MV-4-11 (cell line): ENCODE results near the gene SHISA7.
"Not testable (repeated sequence)": the region's sequence is repeated elsewhere in the genome, so short reads cannot be mapped to it uniquely, and the experiment has no call there.

Source experiments
- DNase-seq: peaks from one replicate; lab custom pipeline; 2025; lab: John Stamatoyannopoulos, UW

SHISA7 gene

GRCh38 chr19:55418185-55418584 lies 24.9 kb downstream of the SHISA7 start:
- DNase-seq, result peak; percentile 72

DNA sequence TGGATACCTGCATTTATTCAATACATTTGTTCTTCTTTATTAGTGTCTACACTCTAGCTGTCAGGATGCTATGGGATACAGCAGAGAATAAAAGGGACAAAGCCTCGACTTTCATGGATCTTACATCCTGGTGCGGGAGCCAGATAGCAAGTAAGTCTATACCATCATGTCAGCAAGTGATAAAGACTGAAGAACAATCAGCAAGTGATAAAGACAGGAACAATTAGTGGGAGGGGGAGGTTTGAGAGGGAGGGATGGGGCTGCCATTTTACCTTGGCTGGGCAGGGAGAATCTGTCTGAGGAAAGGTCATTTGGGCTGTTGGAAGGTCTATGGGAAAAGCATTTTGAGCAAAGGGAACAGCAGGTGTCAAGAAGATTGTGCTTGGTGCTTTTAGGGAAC lies 32.9 kb downstream of the SHISA7 start:
- no peak for DNase-seq

- DNase-seq, result not testable (repeated sequence)
Observed at GRCh38 chr19:55409179-55409578, 33.9 kb downstream of the SHISA7 start.

DNA sequence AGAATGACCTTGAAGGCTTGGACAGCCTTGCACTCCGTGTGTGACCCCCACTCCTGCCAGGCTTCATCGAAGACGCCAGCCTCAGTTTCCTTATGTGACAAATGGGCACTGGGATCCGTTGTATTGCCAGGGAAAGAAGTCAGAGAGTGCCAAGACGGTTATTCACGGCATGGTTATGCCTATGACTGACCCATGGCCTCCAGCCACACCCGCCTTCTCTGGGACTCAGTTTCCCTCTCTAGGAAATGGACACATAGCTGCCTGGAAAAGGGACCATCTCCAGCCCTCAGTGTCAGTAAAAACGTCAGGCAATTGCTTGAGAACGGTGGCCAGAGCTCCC lies 34.6 kb downstream of the SHISA7 start:
- DNase-seq, result no peak

DNA sequence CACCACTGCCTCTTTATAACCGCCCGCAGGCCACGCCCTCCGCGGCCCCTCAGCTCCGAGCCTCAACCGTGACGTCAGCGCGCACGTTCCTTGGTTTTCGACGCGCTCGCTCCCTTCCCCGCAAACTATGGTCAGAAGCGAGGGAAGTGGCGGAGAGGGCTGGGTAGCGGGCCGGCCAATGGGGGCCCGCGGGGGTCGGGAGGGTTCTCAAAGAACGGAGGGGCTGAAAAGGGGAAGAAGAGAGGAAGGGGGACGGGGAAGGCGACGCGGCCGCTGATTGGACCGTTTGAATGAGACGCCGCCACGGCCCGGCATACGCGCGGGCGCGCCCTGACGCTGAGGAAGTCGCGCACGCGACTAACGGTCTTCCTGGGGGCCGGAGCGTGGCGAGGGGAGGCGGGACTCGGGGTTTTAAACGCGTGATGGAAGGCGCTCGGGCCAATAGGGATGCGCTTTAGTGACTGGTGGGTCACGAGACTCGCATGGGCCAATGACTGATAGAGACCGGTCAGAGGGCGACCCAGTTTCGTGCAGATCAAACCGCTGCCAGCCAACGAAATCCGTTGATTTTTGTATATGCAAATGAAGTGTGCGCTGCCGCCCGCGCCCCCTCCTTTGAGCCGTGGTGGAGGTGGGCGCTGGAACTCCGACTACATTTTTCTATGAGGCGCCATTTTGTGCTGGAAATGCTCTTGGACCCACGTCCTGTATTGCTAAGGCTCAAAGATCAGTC lies 35.1 kb downstream of the SHISA7 start:
- peak; percentile 100 for DNase-seq

- DNase-seq, result not testable (repeated sequence)
Observed at GRCh38 chr19:55407550-55407799, 35.6 kb downstream of the SHISA7 start, which contains the start of gene UBE2S. TSS of gene UBE2S (minus strand) at chr19:55407788. CDS start at chr19:55407589, 199 bp downstream.

DNA sequence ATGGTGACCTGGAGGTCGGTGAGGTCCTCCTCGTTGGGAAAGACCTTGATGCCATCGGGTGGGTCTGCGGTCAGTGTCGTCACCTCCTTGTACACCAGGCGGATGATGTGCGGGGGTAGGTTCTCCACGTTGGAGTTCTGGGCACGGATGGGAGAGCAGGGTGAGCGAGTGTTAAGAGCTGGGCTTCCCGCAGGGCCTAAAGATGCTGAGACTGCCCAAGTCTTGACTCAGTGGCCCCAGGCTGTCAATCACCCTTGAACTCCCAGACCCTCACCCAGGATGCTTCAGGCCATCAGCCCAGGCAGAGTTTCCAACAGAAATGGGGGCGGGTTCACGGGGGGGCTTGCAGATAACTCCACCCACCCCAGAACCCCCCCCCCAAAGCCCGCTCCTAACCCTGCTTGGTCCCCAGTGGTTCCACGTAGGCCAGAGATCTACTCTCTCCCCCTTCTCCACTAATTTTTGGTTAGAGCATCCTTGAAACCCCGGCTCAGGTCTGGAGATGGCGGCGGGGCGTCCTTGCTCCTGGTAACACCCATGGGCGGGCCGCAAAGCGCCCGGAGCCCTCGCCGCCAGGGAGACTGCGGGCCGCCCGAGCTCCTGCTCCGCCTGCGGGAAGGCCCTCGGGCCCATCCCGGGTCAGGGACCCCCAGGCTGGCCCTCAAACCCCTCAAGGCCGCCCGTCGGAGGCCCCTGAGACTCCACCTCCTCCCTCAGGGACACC lies 36.1 kb downstream of the SHISA7 start:
- peak; percentile 43 for DNase-seq

- DNase-seq, result no peak
Observed at GRCh38 chr19:55406091-55406825, 36.8 kb downstream of the SHISA7 start.

DNA sequence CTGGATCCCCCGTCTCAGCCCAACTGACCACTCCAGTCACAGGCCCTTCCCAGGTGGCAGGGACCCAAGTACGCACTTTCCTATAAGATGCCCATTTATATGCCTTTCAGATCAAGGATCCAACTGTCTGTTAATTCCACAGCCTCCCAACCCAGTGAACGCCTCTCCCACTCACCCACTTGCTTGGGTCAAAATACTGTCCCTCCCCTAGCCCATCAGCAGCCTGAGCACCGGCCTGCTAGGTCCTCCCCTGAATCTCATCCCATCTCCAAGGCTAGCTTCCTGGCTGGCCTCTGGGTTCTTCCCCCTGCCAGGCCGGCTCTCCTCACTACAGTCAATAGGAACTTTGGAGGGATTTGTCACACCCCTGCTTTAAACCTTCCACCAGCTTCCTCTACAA lies 37.5 kb downstream of the SHISA7 start:
- DNase-seq, result no peak

GRCh38 chr19:55402509-55402908 lies 40.6 kb downstream of the SHISA7 start:
- no peak for DNase-seq

DNA sequence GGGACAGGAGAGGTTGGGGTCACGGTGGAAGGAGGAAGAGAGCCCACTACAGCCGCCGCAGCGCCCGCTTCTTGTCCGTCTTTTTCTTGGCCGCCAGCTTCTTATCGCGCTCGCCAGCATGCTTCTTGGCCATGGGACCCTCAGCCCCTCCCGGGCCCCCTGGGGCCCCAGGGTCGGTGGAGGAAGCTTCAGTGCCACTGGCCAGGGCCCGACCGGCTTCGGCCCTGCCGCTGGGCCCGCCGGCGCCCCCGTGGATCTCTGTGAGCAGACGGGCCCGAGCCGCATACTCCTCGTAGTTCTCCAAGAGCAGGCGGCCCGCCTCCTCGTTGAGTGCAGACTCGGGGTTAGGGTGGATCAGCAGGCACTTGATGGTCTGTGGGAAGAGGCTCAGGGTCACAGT lies 41.7 kb downstream of the SHISA7 start:
- DNase-seq, result not testable (repeated sequence)

- DNase-seq, result no peak
Observed at GRCh38 chr19:55400281-55401087, 42.6 kb downstream of the SHISA7 start.

DNA sequence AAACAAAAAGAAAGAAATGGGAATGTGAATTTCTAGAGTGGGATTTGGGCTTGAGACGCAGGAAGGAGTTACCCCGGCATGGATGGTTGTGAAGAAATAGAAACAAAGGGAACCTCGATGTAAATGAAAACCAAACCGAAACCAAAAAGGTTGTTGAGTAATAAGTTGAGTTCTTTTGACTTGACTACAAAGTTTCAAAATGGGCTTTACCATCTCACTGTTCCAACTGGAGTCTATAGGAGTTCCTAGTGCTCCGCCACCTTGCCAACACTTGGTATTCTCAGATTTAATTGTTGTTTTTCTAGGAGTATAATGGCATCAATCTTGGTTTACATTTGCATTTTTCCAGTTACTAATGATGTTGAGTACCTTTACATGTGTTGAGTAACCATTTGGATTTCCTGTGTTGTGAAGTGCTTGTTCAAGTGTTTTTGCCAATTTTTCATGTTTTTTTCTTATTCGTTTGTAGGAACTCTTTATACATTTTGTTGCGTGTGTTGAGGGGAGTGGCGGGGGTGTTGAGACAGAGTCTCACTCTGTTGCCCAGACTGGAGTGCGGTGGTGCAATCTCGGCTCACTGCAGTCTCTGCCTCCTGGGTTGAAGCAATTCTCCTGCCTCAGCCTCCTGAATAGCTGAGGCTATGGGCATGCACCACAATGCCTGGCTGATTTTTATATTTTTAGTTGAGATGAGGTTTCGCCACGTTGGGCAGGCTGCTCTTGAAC lies 44.7 kb downstream of the SHISA7 start:
- peak; percentile 84 for DNase-seq

DNA sequence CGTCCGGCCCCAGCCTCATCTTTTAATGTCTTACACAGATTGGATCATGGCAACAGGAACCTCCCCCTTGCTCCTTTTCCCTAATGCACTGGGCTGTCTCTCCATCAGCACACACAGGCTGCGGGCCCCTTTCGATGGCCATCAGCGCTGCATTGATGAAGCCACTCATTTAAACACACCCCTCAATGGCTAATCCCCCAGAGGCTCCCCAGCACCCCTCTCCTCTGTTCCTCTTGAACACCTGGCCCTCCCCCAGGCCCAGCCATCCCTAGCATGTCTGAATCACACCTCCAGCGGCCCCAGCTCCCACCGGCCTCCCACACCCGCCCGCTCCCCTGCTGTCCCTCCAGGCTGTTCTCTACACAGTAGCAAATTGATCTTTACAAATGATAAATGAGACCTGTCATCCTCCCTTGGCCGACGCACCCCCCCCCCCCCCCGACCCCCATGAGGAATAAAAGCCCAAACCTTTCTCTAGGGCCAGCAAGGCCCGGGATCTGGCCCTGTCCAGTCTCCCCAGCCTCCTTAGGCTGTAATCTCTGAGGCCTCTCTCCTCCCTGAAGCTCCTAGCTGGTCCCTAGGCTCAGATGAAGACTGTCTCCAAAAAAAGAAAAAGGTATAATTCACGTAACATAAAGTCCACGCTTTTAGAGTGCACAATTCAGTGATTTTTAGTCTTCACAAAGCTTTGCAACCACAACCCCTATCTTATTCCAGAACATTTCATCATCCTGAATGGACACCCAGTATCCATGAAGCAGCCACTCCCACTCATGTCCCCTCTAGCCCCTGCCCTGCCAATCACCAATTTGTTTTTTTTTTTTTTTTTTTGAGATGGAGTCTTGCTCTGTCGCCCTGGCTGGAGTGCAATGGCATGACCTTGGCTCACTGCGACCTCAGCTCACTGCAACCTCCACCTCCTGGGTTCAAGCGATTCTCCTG lies 50.0 kb downstream of the SHISA7 start:
- DNase-seq, result no peak

GRCh38 chr19:55391702-55392615 lies 51.1 kb downstream of the SHISA7 start:
- no peak for DNase-seq

DNA sequence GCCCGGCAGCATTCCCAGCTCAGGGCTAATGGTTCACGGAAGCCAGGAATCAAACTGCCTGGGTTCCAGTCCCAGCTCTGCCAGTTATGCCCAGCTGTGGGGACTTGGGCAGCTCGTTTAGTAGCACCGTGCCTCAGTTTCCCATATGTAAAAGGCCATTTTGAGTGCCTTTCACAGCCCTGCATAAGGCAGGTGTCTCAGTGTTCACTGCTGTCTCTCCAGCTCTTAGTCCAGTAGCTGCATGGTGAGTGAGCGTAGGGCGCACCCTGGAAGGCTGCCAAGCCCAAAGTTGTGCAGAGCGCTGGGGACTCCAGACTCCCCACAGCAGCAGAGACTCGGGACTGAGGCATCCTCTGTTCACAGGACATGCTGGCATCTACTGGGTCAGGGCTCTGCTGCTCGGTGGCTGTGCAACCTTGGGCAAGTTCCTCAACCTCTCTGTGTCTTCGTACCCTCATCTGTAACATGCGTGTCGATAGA lies 51.9 kb downstream of the SHISA7 start:
- peak; percentile 50 for DNase-seq

DNA sequence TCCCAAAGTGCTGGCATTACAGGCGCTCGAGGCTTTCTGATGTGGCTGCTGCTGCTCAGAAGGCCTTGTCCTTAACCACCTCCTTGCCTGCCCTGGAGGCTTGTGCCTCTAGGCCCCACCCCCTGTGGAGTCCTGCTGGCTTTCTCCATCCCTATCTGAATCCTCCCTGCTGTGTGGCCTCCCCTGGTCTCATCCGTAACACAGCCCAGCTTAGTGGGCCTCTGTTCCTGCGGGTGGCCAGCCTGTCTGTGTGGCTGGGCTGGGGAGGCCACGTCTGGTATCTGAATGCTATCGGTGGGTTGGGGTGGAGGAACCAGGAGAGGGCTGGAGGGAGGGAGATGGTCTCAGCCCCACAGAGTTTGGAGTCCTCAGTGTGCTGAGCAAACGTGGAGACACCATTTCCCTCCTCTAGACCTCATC lies 52.6 kb downstream of the SHISA7 start:
- DNase-seq, result no peak

- no peak for DNase-seq
Observed at GRCh38 chr19:55389386-55390317, 53.4 kb downstream of the SHISA7 start.
